COLO668 (cell line): ENCODE results near the gene BMP6.
"Not testable (repeated sequence)": the region's sequence is repeated elsewhere in the genome, so short reads cannot be mapped to it uniquely, and the experiment has no call there.

Experiments used
- DNase-seq: peaks from one replicate; lab custom pipeline; 2025; ENCODE audit not compliant: unreplicated experiment; lab: John Stamatoyannopoulos, UW

The BMP6 gene

DNA sequence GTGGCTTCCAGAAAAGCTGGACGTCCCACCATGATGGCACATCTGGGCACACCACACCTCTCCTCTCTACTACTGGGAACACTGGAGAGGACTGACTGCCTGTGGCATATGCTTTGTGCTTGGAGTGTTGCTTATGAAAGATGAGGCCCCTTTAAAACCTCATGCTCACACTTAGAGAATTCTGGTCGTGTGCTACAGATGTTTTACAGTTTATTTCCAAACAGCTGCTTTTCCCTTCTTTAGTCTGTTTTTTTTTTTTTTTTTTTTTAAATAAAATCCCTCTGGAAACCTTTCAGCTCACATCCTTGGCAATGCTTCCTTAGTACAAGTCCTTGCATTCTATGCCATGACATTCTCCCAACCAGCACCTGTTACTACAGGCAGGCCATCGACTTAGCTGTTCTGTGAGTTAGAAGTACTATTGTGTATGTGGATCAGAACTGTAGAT is 60.3 kb downstream of the BMP6 start:
- DNase-seq = no peak

DNA sequence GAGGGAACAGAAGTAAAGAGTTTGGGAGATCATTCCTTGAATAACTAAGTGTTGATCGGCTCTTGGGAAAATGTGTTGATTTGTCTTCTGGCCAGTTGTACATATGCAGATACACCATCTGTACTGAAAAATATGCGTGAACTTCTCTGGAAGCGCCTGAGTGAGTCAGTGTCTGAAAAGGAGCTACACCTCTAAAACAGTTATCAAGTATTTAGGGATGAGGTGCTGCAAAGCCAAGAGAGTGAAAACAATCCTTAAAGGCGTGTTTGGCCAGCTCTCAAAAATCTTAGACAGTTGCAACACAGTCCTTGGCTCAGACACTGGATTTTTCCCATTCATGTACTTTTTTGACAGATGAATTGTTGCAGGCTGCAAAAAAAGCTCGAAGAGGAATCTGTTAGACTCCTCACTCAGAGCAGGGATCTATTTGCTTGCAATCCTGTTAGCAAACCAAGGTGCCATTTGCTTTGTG is 61.3 kb downstream of the BMP6 start:
- DNase-seq = no peak

DNA sequence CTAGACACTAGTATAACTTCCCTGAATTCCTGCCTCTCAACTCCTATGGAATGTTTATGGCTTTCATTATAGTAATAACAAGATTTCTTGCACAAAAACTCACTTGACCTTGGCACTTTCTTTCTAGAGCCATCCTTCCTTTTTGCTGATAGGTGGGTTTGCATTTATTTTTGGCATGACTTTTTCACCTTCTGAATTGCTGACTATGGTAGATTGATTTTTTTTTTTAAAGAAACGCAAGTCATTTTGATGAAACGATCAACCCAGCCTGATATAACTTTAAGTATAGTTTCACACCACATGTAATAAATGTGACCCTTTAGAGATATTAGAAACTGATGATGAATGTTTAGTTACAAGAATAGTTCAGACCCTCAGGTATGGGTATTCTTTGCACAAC is 61.8 kb downstream of the BMP6 start:
- no peak for DNase-seq

DNA sequence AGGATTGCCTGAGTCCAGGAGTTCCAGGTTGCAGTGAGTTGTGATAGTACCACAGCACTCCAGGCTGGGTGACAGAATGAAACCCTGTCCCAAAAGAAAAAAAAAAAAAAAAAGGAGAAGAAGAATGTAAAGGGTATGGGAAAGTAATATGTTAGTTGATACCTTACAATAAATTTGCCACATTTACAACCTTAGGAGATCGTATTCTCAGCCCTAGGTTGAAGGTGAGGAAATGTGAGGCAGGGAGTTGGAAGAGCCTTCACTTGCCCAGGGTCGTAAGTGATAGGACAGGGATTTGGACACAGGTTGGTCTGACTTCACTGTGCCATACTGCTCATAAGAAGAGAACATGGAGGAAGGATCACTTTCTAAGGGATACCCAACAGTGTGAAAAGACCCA is 68.6 kb downstream of the BMP6 start:
- DNase-seq = no peak

DNA sequence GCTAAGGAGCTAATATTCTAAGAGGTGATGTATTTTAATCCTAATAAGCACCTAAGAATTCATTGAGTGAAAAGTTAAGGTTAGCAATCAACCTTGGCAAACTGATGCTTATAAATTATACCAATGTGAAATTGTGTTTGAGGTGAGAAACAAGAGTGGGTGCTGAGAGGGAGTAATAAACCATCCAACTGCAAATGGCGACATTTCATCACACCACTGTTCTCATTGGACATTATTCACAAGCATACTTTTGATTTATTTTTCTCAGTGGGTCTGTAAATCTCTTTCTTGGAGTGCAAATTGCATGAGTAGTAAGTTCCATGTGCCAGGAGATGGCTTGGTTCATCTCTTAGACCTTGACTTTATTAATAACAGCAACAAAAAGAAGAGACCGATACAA is 71.5 kb downstream of the BMP6 start:
- DNase-seq = no peak

DNA sequence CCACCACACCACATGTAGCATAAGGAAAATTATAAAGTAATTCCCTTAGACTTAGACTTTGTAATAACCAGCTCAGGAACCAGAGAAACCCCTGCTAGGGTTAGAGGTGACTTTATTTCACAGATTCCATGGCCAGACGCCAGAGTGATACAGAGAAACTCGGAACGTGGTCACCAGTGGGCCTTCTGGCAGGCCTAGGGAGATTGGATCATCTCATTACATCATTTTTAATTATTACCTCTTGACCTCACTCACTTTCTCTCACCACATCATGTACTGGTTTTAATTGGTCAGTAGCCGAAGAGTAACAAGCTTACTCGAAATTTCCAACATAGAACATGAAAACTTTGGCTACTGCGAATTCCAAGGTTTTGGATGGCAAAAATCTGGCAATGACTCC is 72.9 kb downstream of the BMP6 start:
- DNase-seq = no peak

DNA sequence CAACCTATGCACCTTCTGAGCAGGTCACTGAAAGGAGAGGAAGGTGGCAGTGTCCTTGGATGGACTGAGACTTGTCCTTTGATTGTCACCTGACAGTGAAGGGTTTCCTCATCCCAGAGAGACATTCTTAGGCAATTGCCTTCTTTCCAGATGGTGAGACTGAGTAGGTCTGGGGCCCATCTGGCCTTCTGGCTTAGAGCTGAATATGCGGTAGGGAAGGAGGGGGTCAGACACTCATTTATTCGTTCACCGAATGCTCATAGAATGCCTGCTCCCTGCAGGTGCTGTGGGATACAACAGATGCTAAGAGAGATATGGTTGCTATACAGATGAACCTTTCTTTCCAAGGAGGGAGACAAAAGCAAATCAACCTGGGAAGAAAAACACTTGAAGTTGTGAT is 76.8 kb downstream of the BMP6 start:
- DNase-seq = no peak

DNA sequence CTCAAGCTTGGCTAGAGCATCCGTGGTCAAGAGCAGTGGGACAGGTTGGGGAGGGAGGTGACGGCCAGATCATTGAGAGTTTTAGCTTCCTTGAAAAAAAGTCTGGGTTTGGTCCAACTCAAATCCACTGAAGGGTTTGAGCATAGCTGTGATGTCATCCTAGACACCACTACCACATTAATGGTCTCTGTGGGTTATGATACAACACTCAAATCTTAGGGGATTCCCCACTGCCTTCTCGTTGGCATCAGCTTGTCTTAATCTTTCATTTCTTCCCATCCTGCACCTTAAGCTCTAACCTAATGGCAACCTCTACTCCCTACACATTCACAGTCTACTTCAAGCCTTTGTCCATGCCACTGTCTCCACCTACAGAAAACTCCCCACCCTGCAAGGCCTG is 77.3 kb downstream of the BMP6 start:
- DNase-seq = no peak

DNA sequence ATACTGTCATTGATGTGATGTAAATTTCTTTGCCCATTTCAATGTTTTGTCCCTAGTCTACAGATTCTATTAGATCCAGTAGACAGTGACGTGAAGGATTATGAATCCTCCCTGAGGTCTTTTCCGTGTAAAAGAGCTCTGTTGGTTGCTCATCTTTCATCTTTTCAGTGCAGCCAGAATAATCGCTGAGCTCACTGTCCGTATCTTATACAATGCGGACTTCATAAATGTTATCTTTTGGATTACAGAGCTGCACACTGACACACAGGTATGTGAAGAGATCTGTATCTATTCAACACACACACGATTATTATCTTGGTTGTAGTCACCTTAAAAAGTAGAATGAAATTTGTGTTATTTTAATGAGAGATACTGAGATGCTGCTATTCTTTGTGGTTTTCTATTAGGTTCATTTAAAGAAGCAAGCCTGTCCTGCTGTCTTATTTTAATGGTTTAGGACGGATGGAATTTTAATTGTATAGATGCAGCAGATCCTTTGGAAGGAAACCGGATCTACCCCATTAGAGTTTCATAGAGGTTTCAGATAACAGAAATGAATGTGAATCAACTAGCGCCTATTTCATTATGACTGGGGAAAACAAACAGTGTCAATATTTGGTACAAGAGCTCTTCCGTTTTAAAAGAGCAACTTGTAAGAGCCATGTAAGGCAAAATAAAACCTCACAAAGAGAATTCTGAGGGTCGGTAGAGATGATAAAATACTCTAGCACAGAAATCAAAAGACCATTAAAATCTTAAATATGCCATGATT is 79.4 kb downstream of the BMP6 start:
- DNase-seq = no peak

DNA sequence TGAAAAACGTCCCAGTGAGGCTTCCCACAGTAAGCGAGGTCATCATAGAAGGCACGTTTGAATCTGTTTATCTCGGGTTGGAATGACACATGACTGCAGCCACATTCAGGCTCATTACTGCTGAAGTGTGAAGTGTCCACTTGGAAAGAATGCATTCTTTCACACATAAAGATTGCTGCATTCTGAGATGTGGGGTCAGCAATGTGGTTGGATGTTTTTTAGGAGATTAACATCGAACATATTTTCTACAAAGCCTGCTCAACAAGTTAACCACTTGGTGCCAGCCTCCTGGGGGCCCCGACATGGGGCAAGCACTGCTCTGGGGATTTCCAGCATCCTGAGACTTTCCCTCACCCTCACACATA is 79.9 kb downstream of the BMP6 start:
- DNase-seq = no peak

DNA sequence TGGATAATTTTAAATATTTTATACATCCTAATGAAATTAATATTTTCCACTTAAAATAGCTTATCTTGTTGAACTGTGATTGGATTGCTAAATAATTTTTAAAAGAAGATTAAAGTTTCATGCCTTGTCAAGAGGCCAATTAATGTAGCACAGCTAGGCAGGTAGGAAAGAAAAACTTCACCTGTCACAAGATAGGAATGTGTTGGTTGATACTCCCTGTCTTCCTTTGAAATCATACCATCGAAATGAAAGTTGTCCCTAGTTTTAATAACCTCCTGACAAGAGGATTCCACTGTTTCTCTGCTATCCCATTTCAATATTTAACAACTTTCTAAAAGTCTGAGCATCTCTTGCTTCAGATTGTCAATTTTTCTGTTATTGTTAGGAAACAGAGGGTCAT is 80.8 kb downstream of the BMP6 start:
- no peak for DNase-seq

DNA sequence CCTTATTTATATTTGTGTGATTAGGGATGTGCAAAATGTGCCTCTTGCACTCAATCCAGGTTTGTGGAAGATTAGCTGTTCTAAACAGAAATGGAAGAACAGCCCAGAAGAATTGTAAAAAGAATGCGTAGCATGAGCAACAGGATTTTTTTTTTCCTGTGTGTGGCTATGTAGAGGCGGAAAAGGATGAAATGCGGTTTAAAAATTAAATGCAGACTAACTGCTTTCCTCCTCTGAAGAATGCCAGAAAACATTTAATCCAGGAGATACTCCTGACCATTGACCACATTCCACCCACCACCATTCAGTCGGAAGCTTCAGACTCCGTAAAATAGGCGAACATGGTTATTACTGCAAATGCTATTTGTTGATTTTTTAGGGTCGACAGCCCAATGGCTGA is 83.4 kb downstream of the BMP6 start:
- no peak for DNase-seq

DNA sequence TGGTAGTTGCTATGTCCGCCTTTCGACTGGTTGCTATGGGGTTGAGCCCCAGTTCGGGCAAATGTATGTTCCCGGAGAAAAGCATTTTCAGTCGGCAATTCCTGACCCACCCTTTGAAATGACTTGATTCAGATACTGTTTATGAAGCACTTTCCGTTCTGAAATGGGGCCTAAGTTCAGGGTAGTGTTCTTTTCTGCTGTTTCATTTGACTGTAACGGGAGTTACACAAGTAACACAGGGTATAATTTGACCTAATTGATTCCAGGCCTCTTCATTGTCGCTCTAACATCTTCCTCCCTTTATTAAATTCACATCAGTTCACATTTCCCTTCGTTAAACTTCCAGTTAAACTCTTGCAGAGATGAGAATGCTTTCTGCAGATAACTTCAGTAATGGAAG is 85.5 kb downstream of the BMP6 start:
- DNase-seq = no peak

DNA sequence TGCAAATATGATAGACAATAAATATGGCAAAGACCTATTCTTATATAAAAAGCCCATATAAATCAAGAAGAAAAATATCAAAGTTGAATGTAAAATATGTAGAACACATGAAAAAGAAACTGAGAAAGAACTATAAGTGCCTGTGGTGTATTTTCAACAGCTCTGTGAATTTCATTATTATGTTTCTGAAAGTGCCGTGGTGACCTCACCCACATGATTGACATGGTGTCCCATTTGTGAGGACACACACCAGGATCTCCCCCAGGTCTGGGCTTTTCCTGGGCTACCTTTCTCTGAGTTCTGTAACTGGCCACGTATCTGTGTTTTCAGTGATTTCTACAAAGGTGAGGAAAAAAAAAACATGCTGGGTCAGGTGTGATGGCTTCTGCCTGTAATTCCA is 86.7 kb downstream of the BMP6 start:
- no peak for DNase-seq

DNA sequence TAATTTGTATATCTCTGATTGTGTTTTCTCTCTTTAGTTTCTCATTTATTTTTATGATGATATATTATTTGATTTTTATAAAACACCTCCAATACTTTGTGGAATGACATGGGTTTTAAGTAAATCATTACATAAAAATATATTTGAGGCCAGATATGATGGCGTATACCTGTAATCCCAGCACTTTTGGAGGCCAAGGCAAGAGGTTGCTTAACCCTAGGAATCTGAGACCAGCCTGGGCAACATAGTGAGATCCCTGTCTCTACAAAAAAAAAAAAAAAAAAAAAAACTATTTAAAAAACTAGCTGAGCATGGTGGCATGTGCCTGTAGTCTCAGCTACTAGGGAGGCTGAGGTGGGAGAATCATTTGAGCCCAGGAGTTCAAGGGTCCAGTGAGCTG is 87.3 kb downstream of the BMP6 start:
- DNase-seq = no peak

DNA sequence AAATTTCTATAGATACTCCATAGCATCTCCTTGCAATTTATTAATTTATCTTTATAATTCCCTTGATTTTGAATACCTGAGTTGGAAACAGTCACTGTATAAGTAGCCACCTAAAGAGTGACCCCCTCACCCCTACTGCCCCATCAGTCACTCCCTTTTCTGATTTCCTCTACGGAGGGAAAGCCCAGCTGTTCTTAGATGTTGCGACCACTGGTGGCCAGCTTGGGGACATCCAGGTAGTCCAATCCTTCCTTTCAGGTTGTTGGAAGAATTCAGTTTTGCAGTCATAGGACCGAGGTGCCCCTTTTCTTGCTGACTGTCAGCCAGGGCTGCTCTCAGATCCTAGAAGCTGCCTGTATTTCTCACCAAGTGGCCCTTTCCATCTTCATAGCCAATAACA is 87.8 kb downstream of the BMP6 start:
- DNase-seq = no peak

DNA sequence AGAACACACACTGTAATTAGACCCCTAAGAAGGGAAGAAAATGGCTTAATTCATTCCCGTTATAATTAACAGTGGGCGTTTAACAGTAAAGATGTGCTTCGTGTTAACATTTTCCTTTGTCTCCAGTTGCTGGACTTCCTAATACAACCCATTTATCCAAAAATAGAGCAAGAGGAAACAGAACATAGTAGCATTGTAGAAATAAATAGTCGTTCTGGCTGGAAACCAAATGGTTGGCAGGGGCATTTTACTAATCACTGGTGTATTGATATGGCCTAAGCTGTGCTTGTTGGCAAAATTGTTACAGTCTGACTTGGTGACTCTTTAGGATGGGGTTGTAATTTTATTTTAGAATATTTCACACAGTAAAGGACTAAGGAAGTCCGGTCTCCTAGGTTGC is 89.8 kb downstream of the BMP6 start:
- no peak for DNase-seq

DNA sequence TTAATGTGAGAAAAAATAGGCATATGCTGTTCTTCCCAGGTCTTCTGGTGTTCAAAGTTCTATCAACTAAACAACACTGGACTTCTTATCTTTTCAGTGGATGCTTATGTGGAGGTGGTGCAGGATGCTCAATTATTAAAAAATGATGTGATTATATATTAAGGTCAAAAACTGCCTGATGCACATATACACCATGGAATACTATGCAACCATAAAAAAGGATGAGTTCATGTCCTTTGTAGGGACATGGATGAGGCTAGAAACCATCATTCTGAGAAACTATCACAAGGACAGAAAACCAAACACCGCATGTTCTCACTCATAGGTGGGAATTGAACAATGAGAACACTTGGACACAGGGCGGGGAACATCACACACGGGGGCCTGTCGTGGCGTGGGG is 91.3 kb downstream of the BMP6 start:
- DNase-seq = not testable (repeated sequence)

DNA sequence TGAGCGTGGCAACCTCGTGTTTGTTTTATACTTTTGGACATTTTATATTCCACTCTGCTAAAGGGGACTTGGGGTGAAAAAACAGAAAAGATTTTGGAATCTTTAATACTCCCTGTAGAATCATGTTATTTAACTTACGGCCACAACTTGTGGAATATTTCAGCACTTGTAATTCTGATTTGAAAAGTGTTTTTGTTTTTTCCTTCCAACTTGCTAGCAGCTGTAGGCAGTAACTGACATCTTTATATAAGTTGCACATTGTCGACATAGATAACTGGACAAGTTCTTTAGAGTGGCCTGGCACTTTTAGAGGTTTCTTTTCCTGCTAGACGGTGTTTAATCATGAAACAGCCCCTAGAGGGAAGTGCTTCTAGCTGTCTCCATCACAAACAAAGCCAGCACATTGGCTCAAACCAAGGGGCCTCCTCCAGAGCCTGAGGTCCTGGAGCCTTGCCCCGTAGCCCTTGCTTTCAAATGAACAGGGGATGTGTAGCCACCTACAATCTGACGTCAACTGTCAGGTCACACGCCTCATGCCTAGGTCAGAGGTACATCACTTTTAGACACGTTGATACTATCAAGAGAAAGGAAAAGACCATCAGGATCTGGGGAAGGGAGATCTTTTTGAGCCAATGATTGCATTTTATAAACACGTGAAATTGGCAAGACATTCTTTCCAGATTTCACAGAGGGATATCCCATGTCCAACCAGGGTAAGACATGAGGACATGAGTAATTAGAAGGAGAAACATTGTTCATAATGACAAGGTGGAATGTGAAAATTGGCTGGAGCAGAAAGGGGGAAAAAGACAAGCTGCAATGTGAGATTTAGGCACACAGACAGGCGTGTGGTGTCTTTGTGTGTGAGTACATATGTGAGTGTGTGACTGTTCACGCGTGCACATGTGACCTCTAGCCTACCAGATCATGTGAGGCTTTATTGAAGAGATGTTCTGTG is 92.6 kb downstream of the BMP6 start:
- no peak for DNase-seq

DNA sequence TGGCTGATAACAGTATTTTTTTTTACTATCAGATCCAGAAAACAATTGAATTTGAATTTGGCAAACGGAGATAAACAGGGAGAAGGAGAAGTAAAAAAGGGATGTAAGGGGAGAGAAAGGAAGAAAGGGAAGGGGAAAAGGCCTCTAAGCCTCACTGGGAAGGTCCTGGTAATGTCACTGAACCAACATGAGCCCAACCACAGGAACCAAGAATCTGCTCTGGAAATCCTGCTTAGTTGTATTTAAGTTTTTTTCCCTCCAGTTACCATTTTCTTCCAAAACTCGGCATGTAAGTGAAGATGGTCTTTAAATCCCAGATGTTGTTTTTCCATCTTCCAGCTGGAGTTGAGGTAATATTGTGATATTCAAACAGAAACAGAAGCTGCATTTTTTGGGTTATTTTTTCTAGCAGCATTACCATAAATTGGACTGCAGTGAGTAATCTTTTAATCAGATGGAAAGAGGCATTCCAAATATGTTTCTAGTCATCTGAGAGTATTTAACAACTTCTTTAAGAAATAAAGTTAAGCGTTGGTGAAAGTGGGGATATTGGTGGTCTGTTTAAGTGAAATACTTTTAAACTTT is 93.6 kb downstream of the BMP6 start:
- DNase-seq = no peak

DNA sequence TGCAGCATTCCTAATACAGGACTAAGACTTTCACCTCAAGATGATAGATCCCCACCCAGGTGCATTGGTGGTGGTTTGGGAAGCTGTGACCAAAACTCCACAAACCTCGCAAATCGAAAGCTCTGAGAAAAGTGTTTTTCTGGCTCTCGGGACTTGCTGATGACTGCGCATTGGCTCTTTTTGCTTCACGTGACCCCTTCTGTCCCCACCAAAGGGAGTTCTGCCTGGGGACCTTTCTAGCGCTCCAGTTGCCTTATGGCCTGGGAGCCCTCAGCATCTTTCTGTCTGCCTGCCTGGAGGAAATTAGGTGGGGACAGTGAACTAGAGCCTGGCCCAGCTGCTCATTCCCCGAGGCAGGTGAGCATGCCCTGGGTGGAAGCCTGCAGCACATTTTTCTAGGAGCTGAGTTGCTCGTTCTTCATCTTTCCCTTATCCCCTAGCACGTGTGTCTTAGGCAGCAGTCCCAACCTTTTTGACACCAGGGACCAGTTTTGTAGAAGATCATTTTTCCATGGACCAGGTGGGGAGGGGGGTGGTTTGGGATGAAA is 94.5 kb downstream of the BMP6 start:
- DNase-seq = no peak

DNA sequence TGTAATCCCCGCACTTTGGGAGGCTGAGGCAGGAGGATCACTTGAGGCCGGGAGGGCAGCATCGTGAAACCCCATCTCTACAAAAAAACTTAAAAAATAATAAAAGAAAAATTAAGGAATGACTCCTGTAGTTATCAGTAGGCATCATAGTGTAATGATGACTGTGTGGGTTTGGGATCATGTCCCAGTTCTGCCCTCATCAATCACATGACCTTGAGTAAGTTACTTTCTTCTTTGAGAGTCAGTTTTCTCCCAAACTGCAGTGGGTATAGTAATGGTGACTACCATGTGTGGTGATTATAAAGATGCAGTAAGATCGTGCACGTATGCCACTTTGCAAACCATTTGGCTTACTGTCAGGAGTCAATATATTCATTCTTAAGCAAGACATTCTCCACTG is 95.5 kb downstream of the BMP6 start:
- no peak for DNase-seq
